ENCODE data around the gene USP48.

The USP48 gene

GRCh38 chr1:21668232-21668950 lies 114.6 kb downstream of the USP48 start:
- no peak for DNase-seq (ENCODE audit: low read depth)

- no peak for DNase-seq (ENCODE audit: low read depth)
These were observed 115.4 kb downstream of the USP48 start for GRCh38 chr1:21667348-21668231.

- DNase-seq (ENCODE audit: low read depth): no peak
These were observed 116.2 kb downstream of the USP48 start for GRCh38 chr1:21666576-21667320.

GRCh38 chr1:21665711-21666575 lies 117.0 kb downstream of the USP48 start:
- no peak for DNase-seq (ENCODE audit: low read depth)

- no peak for DNase-seq (ENCODE audit: low read depth)
These were observed 118.0 kb downstream of the USP48 start for GRCh38 chr1:21664806-21665588.

- no peak for DNase-seq (ENCODE audit: low read depth)
These were observed 118.8 kb downstream of the USP48 start for GRCh38 chr1:21663951-21664805.

GRCh38 chr1:21663248-21663950 lies 119.5 kb downstream of the USP48 start:
- no peak for DNase-seq (ENCODE audit: low read depth)

- no peak for DNase-seq (ENCODE audit: low read depth)
These were observed 120.3 kb downstream of the USP48 start for GRCh38 chr1:21662426-21663247.

- no peak for DNase-seq (ENCODE audit: low read depth)
These were observed 121.1 kb downstream of the USP48 start for GRCh38 chr1:21661886-21662285.

GRCh38 chr1:21659924-21660326 lies 123.0 kb downstream of the USP48 start:
- DNase-seq (ENCODE audit: low read depth): no peak

- no peak for DNase-seq (ENCODE audit: low read depth)
These were observed 123.6 kb downstream of the USP48 start for GRCh38 chr1:21659099-21659923.

GRCh38 chr1:21657456-21658190 lies 125.3 kb downstream of the USP48 start:
- no peak for DNase-seq (ENCODE audit: low read depth)

GRCh38 chr1:21655748-21656147 lies 127.2 kb downstream of the USP48 start:
- DNase-seq (ENCODE audit: low read depth): no peak

- no peak for DNase-seq (ENCODE audit: low read depth)
These were observed 127.7 kb downstream of the USP48 start for GRCh38 chr1:21655259-21655658.

- no peak for DNase-seq (ENCODE audit: low read depth)
These were observed 128.7 kb downstream of the USP48 start for GRCh38 chr1:21654209-21654608.

- no peak for DNase-seq (ENCODE audit: low read depth)
These were observed 129.2 kb downstream of the USP48 start for GRCh38 chr1:21653744-21654100.
